GM12864 (cell line): ENCODE data around the gene CRYBB1.
"Not testable (repeated sequence)": the region's sequence is repeated elsewhere in the genome, so short reads cannot be mapped to it uniquely, and the experiment has no call there.

Experiments used
- DNase-seq: peaks from one replicate; pipeline ENCODE4 v3.0.0-alpha.2; 2011; ENCODE audit warnings: low read depth
- H3K4me3 ChIP-seq: 2 replicates; pipeline ENCODE4 v1.5.1; 2011; ENCODE audit warnings: mild to moderate bottlenecking, low read depth, low read length, control low read depth
- TF ChIP-seq, protein P1 (sequence below): IDR thresholded peaks from 2 replicates; pipeline ENCODE4 v1.5.1; 2011; ENCODE audit warnings: low read depth, mild to moderate bottlenecking, moderate library complexity, low read length, control low read depth, inconsistent platforms; ENCODE audit errors: missing control alignments

Gene CRYBB1

GRCh38 chr22:26615830-26616435 is 1.9 kb downstream of the CRYBB1 start:
- TF ChIP-seq, protein P1, sequence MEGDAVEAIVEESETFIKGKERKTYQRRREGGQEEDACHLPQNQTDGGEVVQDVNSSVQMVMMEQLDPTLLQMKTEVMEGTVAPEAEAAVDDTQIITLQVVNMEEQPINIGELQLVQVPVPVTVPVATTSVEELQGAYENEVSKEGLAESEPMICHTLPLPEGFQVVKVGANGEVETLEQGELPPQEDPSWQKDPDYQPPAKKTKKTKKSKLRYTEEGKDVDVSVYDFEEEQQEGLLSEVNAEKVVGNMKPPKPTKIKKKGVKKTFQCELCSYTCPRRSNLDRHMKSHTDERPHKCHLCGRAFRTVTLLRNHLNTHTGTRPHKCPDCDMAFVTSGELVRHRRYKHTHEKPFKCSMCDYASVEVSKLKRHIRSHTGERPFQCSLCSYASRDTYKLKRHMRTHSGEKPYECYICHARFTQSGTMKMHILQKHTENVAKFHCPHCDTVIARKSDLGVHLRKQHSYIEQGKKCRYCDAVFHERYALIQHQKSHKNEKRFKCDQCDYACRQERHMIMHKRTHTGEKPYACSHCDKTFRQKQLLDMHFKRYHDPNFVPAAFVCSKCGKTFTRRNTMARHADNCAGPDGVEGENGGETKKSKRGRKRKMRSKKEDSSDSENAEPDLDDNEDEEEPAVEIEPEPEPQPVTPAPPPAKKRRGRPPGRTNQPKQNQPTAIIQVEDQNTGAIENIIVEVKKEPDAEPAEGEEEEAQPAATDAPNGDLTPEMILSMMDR = no peak
- H3K4me3 ChIP-seq = no peak overlapping the region
- DNase-seq = no peak

GRCh38 chr22:26615149-26615548 is 2.7 kb downstream of the CRYBB1 start:
- DNase-seq = peak; percentile 64
- no peak overlapping the region for H3K4me3 ChIP-seq
- TF ChIP-seq, protein P1 = no peak

DNA sequence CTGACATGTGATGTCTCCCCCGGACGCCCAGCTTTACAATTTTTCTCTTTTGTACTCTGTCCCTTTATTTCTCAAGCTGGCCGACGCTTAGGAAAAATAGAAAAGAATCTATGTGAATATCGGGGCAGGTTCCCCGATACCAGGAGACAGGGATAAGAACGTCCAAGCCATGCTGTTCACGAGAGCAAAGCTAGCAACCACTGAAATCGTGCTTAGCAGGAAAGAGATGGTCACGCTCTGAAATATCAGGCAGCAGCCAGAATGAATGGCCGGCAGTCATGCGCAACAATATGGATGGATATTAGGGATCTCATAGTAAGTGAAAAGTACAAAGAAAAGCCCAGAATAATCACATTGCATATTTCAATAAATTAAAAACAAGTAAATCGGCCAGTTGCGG is 3.5 kb downstream of the CRYBB1 start:
- TF ChIP-seq, protein P1 = no peak
- DNase-seq = no peak
- no peak overlapping the region for H3K4me3 ChIP-seq

GRCh38 chr22:26613753-26614152 is 4.1 kb downstream of the CRYBB1 start:
- not testable (repeated sequence) for DNase-seq, H3K4me3 ChIP-seq

- TF ChIP-seq, protein P1 = no peak
- no peak for DNase-seq
- no peak overlapping the region for H3K4me3 ChIP-seq
Observed at GRCh38 chr22:26612652-26613051, 5.2 kb downstream of the CRYBB1 start.

DNA sequence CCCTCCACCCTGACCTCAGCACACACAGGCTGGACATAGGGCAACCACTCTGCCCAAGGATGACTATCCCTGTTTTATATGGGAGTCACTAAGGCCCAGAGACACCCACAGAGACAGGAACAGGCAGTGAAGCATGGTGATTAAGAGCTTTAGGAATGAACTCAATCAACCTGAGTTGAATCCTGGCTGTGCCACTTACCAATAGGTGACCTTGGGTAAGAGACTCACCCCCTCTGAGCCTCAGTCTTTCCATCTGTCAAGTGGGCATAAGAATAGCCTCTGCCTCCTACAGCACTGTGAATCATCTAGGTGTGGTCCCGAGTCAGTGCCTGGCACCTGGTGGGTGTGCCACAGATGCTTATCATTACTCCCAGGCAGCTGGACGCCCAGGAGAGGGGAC is 6.8 kb downstream of the CRYBB1 start:
- TF ChIP-seq, protein P1 = no peak
- no peak for DNase-seq
- no peak overlapping the region for H3K4me3 ChIP-seq

- H3K4me3 ChIP-seq = 0 out of 2 replicates have a peak overlapping the region, but pooled peaks have one; percentile 9
- TF ChIP-seq, protein P1 = no peak
- peak; percentile 87 for DNase-seq
Observed at GRCh38 chr22:26610072-26610958, 7.5 kb downstream of the CRYBB1 start.
